ENCODE results near the gene SCGB1A1. TPM values are rescaled to one million over a fixed set of nuclear protein-coding genes. Genes with fewer than 3 reads are reported as not detected.

Gene SCGB1A1
- total RNA-seq, 1 experiment from 2014 or later: not detected

- Histone ChIP-seq H3K27me3 (no peaks in the 10 kb centered on the region), H3K36me3 (no peaks in the 10 kb centered on the region), H3K4me3 (no peak overlapping the region), H3K9me3 (no peaks in the 10 kb centered on the region)
- no peak for DNase-seq
Measured at GRCh38 chr11:62452261-62452660, 33.4 kb downstream of the SCGB1A1 start.

- Histone ChIP-seq H3K36me3 (no peaks in the 10 kb centered on the region), H3K27me3 (no peaks in the 10 kb centered on the region), H3K4me3 (no peak overlapping the region), H3K9me3 (no peaks in the 10 kb centered on the region)
- DNase-seq: no peak
Measured at GRCh38 chr11:62452839-62453468, 34.1 kb downstream of the SCGB1A1 start.

GRCh38 chr11:62456630-62457029 is 37.8 kb downstream of the SCGB1A1 start:
- H3K9me3 ChIP-seq: no peaks in the 10 kb centered on the region
- H3K4me3 ChIP-seq: no peak overlapping the region
- H3K36me3 ChIP-seq: no peaks in the 10 kb centered on the region
- no peaks in the 10 kb centered on the region for H3K27me3 ChIP-seq
- DNase-seq: no peak

- Histone ChIP-seq H3K4me3 (no peak overlapping the region), H3K27me3 (no peaks in the 10 kb centered on the region)
- DNase-seq: no peak
Measured at GRCh38 chr11:62457478-62457877, 38.6 kb downstream of the SCGB1A1 start.

GRCh38 chr11:62458212-62459002 is 39.6 kb downstream of the SCGB1A1 start:
- no peaks in the 10 kb centered on the region for H3K9me3 ChIP-seq
- DNase-seq: no peak
- H3K36me3 ChIP-seq: no peaks in the 10 kb centered on the region
- H3K27me3 ChIP-seq: no peaks in the 10 kb centered on the region
- no peak overlapping the region for H3K4me3 ChIP-seq

More at GRCh38 chr11:62457478-62457877, 38.6 kb downstream of the SCGB1A1 start:
- Histone ChIP-seq H3K36me3 (no peaks in the 10 kb centered on the region), H3K9me3 (no peaks in the 10 kb centered on the region)

- DNase-seq: no peak
- Histone ChIP-seq H3K36me3 (no peaks in the 10 kb centered on the region), H3K4me3 (no peak overlapping the region), H3K27me3 (no peaks in the 10 kb centered on the region), H3K9me3 (no peaks in the 10 kb centered on the region)
Measured at GRCh38 chr11:62459080-62459479, 40.2 kb downstream of the SCGB1A1 start.

- no peaks in the 10 kb centered on the region for H3K9me3 ChIP-seq
- no peak for DNase-seq
- H3K27me3 ChIP-seq: no peaks in the 10 kb centered on the region
- no peak overlapping the region for H3K4me3 ChIP-seq
- no peaks in the 10 kb centered on the region for H3K36me3 ChIP-seq
Measured at GRCh38 chr11:62461740-62462507, 43.1 kb downstream of the SCGB1A1 start.

GRCh38 chr11:62462508-62462892 is 43.7 kb downstream of the SCGB1A1 start:
- DNase-seq: no peak
- Histone ChIP-seq H3K4me3 (no peak overlapping the region), H3K9me3 (no peaks in the 10 kb centered on the region), H3K36me3 (no peaks in the 10 kb centered on the region), H3K27me3 (no peaks in the 10 kb centered on the region)

- no peaks in the 10 kb centered on the region for H3K36me3 ChIP-seq
- no peak overlapping the region for H3K4me3 ChIP-seq
- no peak for DNase-seq
- H3K27me3 ChIP-seq: no peaks in the 10 kb centered on the region
- H3K9me3 ChIP-seq: no peaks in the 10 kb centered on the region
Measured at GRCh38 chr11:62463121-62463542, 44.3 kb downstream of the SCGB1A1 start.

- Histone ChIP-seq H3K27me3 (no peaks in the 10 kb centered on the region), H3K9me3 (no peaks in the 10 kb centered on the region), H3K4me3 (no peak overlapping the region), H3K36me3 (no peaks in the 10 kb centered on the region)
- no peak for DNase-seq
Measured at GRCh38 chr11:62464655-62465054, 45.8 kb downstream of the SCGB1A1 start.

- DNase-seq: no peak
- H3K27me3 ChIP-seq: no peaks in the 10 kb centered on the region
- H3K36me3 ChIP-seq: no peaks in the 10 kb centered on the region
Measured at GRCh38 chr11:62466444-62466843, 47.6 kb downstream of the SCGB1A1 start.

GRCh38 chr11:62468577-62468976 is 49.7 kb downstream of the SCGB1A1 start:
- H3K9me3 ChIP-seq: no peaks in the 10 kb centered on the region
- H3K27me3 ChIP-seq: no peaks in the 10 kb centered on the region

More at GRCh38 chr11:62466444-62466843, 47.6 kb downstream of the SCGB1A1 start:
- H3K4me3 ChIP-seq: no peak overlapping the region
- H3K9me3 ChIP-seq: no peaks in the 10 kb centered on the region

GRCh38 chr11:62471603-62472002 is 52.8 kb downstream of the SCGB1A1 start:
- no peaks in the 10 kb centered on the region for H3K9me3 ChIP-seq
- no peak overlapping the region for H3K4me3 ChIP-seq
- no peaks in the 10 kb centered on the region for H3K27me3 ChIP-seq
- no peaks in the 10 kb centered on the region for H3K36me3 ChIP-seq
- DNase-seq: no peak

More at GRCh38 chr11:62468577-62468976, 49.7 kb downstream of the SCGB1A1 start:
- H3K4me3 ChIP-seq: no peak overlapping the region
- no peaks in the 10 kb centered on the region for H3K36me3 ChIP-seq
- no peak for DNase-seq

GRCh38 chr11:62472063-62472884 is 53.4 kb downstream of the SCGB1A1 start:
- no peaks in the 10 kb centered on the region for H3K27me3 ChIP-seq
- no peak overlapping the region for H3K4me3 ChIP-seq
- H3K9me3 ChIP-seq: no peaks in the 10 kb centered on the region
- peak; percentile 87 for DNase-seq
- H3K36me3 ChIP-seq: no peaks in the 10 kb centered on the region
